GDM1 (cell line): ENCODE measurements around the gene WWP2.
"Not testable (repeated sequence)": the region's sequence is repeated elsewhere in the genome, so short reads cannot be mapped to it uniquely, and the experiment has no call there.

ENCODE experiments used
- DNase-seq: peaks from one replicate; lab custom pipeline; 2025; lab: John Stamatoyannopoulos, UW

The WWP2 gene

DNA sequence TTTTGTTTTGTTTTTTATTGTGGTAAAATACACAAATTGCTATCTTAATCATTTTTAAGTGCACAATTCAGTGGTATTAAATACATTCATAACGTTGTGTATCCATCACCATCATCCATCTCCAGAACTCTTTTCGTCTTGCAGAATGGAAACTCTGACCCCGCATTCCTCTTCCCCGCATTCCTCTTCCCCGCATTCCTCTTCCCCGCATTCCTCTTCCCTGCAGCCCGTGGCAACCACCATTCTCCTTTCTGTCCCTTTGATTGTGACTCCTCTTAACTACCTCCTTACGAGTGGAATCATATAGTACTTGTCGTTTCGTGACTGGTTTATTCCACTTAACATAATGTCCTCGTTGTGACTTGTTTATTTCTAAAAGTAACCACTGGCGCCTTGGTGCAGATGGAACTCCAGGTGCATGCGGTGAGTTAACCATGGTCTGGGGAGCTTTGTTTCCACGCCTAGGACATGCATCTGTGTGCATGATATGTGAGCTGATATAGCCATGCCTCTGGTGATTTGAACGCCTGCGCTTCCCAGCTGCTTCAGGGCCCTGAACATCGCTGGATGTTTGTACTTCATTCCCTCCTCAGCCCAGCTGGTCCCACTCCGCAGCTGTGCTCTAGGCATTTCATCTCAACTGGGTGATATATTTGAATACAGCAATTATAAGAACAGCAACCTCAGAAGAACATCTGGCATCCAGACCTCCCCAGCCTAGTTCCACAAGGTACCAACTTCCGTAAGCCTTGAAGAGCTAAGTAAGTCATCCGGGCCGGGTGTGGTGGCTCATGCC is 181.3 kb downstream of the WWP2 start:
- DNase-seq: not testable (repeated sequence)

DNA sequence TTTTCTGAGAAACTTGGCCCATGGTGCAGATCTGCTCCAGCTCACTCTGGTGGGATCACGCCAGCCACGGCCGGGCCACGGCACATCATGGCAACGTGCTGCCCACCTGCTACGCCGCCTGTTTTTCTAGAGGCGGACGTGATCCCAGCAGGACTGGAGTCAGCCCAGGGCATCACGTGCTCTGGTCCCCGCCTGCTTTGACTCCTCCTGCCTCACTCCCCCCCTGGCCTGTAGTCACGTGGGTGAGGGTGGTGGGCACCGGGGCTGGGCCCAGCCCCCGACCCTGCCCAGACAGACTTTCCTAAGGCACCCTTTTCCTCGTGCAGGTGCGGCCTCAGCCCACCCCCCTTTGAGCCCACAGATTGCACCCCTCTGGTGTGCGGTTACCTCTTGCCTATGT is 188.3 kb downstream of the WWP2 start:
- not testable (repeated sequence) for DNase-seq

DNA sequence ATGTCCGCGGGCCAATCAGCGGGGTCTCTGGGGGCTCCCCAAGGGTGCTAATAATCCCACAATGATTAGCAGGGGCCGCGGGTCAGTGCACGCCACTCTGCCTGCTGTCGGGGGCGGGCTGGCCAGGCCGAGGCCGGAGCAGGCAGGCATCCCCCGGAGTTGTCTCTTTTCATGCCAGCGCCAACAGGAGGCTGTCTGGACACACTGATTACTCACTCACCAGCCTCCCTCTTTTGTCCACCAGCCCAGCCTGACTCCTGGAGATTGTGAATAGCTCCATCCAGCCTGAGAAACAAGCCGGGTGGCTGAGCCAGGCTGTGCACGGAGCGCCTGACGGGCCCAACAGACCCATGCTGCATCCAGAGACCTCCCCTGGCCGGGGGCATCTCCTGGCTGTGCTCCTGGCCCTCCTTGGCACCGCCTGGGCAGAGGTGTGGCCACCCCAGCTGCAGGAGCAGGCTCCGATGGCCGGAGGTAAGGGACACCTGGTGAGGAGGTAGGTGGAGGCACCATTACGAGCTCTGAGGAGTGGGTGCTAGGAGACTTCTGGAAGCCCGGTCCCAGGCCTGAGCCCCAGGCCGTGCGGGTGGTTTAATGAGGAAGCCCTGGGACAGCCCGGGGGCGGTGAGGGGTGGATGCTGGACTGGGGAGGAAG is 189.0 kb downstream of the WWP2 start, which contains the start of gene CLEC18A:
CLEC18A (plus strand) TSS at position 318 of the 655 bp plus-strand sequence; CDS start at position 351, 33 bp downstream.
- not testable (repeated sequence) for DNase-seq

DNA sequence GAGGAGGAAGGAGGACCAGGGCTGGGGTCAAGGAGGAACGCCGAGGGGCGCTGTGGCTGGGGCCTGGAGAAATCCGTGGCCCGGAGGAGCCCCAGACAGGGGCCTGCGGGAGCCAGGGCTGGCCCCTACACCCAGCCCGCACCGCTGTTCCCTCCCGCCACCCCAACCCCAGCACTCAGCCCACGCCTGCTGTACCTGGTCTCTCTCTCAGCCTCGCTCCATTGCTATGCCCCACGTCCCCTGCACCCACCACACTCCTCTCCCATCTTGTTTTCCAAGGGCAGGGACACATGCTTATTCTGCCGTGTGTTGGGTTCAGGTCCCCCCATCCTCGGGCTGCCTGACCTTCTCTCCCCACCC is 189.5 kb downstream of the WWP2 start:
- not testable (repeated sequence) for DNase-seq

DNA sequence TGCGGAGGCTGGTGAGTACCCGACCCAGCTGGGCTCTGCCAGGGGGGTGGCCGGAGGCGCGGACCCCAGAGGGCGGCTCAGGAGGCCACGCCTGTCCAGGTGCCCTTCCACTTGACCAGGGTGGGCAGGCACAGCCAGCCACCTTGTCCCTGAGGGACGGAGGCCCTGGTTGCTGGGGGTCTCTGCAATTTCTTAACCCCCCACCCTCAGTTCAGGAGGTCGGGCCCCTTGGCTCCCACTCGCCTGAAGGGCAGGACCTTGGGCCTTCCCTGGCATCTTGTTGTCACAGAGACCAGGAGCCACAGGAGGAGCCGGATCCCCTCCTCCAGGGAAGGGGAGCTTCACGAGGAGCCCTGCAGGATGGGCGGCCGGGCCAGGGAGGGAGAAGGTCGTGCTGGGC is 190.0 kb downstream of the WWP2 start:
- not testable (repeated sequence) for DNase-seq

DNA sequence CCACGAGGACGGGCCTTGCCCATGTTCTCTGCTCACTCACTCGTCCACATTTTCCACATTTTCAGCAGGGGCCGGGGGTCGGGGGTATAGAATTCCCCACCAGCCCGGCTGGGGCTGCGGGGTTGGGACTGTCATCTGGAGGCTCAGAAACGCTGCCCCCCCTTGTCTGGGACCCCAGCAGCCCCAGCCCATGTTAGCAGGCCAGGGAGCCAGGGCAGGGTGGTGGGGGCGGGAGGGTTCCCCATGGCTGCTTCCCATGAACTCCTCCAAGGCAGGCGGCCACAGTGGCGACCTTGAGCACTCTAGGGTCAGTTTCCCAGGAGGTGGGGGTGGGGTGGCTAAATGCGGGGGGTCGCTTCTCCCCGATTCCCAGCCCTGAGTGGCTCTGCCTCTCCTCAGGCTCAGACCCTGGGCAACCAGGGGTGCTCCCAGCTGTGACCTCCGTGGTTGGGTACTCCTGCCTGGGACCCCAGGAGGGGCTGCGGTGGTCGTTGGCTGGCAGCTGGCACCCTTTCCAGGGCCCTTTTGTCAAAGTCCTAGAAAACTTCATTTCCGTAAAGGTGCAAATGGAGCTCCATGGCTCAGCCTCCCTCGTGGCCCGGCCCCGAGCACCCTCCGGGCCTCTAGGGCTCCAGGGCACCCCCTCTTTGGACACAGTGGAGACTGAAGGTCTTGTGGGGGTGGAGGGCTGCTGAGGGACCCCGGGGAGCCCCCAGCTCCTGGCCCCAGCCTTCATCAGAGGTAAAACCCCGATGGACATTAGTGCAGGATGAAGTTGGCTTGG is 190.6 kb downstream of the WWP2 start:
- not testable (repeated sequence) for DNase-seq

DNA sequence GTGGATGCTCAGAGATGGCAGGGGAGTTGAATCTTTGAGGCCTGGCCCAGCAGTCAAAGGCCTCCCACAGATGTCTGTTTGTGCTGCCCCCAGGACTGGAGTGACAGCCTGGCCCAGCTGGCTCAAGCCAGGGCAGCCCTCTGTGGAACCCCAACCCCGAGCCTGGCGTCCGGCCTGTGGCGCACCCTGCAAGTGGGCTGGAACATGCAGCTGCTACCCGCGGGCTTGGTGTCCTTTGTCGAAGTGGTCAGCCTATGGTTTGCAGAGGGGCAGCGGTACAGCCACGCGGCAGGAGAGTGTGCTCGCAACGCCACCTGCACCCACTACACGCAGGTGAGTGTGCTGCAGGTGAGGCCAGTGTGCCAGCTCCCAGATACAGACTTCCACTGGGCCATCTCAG is 192.1 kb downstream of the WWP2 start:
- DNase-seq: not testable (repeated sequence)

DNA sequence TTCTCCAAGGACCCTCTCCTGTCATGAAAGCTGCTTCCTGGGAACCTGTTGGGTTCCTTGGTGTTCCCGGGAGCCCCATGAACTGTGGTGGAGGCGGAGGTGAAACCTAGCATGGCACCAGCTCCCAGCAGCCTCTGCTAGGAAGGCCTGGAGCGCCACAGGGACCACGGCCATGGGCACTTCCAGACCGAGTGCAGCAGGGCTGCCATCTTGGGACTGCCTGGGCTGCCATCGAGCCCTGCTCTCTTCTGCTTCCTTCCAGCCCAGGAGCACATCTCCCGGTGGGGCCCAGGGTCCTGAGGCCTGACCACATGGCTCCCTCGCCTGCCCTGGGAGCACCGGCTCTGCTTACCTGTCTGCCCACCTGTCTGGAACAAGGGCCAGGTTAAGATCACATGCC is 201.2 kb downstream of the WWP2 start:
- not testable (repeated sequence) for DNase-seq

DNA sequence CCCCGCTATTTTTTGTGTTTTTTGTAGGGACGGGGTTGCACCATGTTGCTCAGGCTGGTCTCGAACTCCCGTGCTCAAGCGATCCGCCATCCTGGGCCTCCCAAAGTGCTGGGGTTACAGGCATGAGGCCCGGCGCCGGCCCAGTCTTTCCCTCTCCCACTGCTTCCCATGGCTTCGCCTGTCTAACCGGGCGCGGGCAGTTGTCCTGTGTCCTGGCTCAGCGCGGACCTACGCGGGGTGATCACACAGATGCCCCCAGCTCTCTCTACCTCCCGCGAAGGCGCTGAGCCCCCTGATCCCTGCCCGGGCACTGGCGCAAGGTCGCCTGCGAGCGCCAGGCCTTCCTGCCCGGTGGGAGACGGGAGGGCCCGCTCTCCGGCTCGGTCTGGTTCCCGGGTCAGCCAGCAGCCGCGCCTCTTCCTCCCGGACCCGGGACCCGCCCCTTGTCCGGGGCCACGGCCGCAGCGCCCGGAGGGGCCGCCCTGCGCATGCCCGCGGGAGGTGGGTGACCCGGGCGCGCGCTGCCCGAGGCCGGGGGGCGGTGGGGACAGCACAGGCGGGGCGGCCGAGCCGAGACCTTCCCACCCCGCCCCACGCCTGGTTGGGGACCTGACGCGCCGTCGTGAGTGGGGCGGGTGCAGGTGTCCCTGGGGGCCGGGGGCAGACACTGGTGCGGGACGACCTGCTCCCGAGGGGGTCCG is 203.0 kb downstream of the WWP2 start:
- DNase-seq: not testable (repeated sequence)

DNA sequence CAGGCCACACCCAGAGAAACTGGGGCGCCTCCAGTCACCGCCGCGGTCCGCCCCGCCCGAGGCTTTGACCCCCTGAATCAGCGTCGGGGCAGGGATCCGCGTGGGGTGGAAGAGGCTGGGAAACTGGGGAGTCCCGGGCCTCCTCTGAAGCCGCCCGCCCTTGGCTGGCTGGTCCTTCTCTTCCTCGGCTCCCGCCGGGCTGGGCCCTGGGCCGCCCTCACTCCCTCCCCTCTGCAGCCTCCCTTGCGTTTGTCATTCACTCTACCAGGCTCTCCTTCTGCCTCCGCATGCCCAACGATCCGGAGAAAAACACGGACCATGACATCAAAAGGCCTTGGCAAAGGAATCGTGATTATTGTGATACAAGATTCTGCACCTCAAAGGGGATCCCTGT is 203.5 kb downstream of the WWP2 start:
- DNase-seq: not testable (repeated sequence)

DNA sequence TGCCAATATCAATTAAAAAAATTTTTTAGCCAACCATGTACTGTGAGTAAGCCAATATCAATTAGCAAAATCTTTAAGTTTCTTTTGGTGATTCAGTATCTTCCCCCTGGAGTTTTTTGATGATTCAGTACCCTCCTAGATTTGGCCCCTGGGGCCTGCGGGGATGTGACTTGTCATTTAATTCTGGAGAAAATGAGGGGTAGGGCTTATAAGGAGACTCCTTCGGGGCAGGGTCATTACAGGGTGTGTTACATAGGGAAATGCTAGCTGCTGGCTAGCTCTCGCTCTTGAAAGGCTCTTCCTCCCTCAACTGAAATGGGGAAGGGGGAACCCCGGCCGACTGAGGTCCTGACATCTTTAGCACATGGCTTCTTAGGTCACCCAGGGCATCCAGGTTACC is 205.6 kb downstream of the WWP2 start:
- DNase-seq: not testable (repeated sequence)

DNA sequence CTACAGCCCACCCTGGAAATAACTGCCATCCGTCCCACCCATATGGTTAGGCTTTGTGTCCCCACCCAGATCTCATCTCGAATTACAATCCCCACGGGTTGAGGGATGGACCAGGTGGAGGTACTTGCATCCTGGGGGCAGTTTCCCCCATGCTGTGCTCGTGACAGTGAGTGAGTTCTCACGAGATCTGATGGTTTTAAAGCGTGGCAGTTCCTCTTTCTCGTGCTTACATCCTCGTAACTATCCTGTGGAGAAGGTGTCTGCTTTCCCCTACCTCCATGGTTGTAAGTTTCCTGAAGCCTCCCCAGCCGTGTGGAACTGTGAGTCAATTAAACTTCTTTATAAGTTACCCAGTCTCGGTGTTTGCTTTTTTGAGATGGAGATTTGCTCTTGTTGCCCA is 206.0 kb downstream of the WWP2 start:
- DNase-seq: not testable (repeated sequence)

DNA sequence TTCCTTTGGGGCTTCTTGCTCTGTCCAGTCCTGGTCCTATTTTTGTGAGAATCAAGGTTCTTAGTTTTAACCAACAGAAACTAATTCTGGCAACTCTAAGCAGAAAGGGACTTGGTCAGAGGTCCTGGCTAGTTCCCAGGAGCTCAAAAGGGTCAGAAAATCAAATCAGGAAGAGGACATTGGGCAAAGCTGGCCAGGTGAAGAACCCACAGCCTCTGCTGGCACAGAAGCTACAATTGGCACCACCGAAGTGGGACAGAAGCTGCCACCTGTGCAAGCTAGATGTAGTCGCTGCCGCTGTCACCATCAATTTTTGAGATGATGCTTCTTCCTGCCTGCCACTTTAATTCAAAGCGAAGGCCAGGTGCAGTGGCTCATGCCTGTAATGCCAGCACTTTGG is 207.5 kb downstream of the WWP2 start:
- DNase-seq: not testable (repeated sequence)

DNA sequence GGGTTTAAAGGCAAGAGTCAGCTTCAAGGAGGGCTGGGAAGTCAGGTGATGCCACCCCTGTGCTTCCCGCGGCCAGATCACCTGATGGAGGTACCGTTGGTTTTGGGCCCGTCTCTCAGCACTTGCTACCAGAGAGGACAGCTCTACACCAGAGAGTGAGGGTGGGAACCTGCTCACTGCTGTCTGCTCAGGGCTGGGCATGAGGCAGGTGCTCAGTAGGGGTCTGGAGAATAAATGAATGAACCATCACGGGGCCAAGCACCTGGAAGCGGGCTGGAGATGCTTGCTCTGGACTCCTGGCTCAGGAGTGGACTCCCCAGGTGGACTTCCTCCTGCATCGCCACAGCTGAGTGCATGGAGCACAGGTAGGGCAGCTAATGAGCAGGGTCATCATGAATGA is 210.0 kb downstream of the WWP2 start:
- DNase-seq: not testable (repeated sequence)

DNA sequence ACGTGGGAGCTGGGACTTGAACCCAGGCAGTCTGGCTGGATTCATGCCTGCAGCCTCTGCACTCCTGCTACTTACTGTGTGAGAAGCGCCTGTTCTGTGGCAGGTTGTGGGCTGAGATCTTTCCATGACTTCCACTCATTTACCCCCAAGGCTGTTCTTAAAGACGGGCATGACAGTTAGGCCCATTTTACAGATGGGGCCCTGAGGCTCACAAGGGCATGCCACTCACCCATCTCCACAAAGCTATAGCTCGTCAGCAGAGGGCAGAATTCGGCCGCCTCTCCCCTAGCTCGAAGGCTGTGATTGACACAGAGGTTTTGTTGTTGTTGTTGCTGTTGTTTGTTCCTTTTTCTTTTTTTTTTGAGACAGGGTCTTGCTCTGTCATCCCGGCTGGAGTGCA is 210.8 kb downstream of the WWP2 start:
- not testable (repeated sequence) for DNase-seq

DNA sequence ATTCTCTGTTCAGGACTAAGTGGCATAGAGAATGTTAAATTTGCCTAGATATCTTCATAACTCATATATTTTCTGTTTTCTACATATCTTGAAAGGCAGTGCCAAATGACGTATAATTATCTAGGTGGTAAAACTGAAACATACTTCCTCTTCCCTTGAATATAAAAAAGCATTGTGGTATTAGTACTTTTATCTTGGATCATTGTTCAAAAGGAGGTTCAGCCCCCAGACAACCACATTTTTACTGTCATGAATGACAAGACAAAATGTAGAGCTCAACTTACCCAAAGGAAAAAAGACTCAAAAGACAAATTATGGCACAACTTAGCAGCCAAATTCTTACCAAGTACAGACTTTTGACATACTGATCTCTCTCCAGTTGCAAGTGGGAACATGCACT is 223.1 kb downstream of the WWP2 start:
- not testable (repeated sequence) for DNase-seq
